Measurements from ENCODE around the gene SLX9.

DNA sequence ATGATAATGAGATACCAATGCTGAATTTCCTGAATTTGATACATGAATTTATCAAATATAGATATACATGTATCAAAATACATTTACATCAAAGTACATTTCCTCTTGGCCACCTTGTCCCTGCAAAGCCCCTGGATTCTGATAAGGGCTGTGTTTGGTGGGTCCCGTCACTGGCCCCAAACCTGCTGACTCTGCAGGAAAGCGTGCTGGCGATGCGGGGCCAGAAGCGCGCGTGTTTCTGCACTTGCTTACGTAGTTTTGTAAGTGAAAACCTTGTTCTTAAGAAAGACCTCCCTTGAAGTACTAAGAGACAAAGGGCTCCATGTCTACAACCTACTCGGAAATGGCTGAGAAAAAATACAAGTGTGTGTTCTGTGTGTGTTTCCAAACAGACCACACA is 30.1 kb upstream of the SLX9 start:
- TF ChIP-seq CTCF (IDR thresholded peaks at IDR 0.05) = no peak
- TF ChIP-seq EP300 (IDR thresholded peaks at IDR 0.05) = no peak
